Gastroesophageal sphincter (tissue), 4 donors: ENCODE results near the gene PCSK7. TPM values are rescaled to one million over a fixed set of nuclear protein-coding genes. Genes with fewer than 3 reads are reported as not detected.

Experiments used
- ATAC-seq: fragments of 150-250 bp; one replicate; pipeline ENCODE4 v1.9.1; 2016; ENCODE audit warnings: mild to moderate bottlenecking, moderate library complexity
- H3K27ac ChIP-seq, 4 donors: fragments of 200-600 bp; sonication (generic) in 3 of 4; 1 replicate in 3 of 4; 2 replicates in 1 of 4; pipeline ENCODE4 v1.5.1; 2016 to 2019
- H3K27me3 ChIP-seq: fragments of 200-600 bp; sonication (generic); one replicate; pipeline ENCODE4 v1.5.1; 2019
- H3K36me3 ChIP-seq, 2 donors: fragments of 200-600 bp; sonication (generic); one replicate each; pipeline ENCODE4 v1.5.1; 2019; ENCODE audit warnings: control low read depth in 1 of 2
- H3K4me1 ChIP-seq, 3 donors: fragments of 200-600 bp; sonication (generic); 1 replicate in 2 of 3; 2 replicates in 1 of 3; pipeline ENCODE4 v1.5.1; 2016 to 2019; ENCODE audit warnings: control low read depth in 2 of 3
- H3K4me3 ChIP-seq, 2 donors: fragments of 200-600 bp; sonication (generic); one replicate each; pipeline ENCODE4 v1.5.1; 2019; ENCODE audit warnings: mild to moderate bottlenecking in 1 of 2, moderate library complexity in 1 of 2
- H3K9me3 ChIP-seq, 3 donors: fragments of 200-600 bp; sonication (generic); one replicate each; pipeline ENCODE4 v1.5.1; 2017 to 2019; ENCODE audit warnings: control low read depth in 2 of 3
- EP300 ChIP-seq: sonication (generic); formaldehyde crosslinking; IDR thresholded peaks from one replicate; pipeline ENCODE4 v1.6.1; 2017; ENCODE audit warnings: antibody characterized with exemption, mild to moderate bottlenecking
- POLR2A ChIP-seq, 2 donors: fragments of 450-650 bp; IDR thresholded peaks; one replicate each; pipeline ENCODE4 v1.6.1; 2017; ENCODE audit warnings: antibody characterized with exemption in 2 of 2, mild to moderate bottlenecking in 2 of 2, moderate library complexity in 1 of 2
- POLR2AphosphoS5 ChIP-seq: sonication (generic); formaldehyde crosslinking; IDR thresholded peaks from one replicate; pipeline ENCODE4 v1.6.1; 2017; ENCODE audit warnings: antibody characterized with exemption
- WGBS, 2 donors: methylation state at CpG; one replicate each; pipeline ENCODE4 v1.1.5; 2018; ENCODE audit warnings: low coverage in 1 of 2; 5-methylcytosine and 5-hydroxymethylcytosine counted together
- total RNA-seq, 4 donors: library from RNA; depleted of rRNA; stranded (reverse); fragments of >200 nt; gene quantifications; one replicate each; pipeline ENCODE4 v1.1.0, GENCODE V29; 2016
- TF ChIP-seq, protein P1 (sequence below), 4 experiments: fragments of 200-600 bp in 2 of 4; fragments of 450-650 bp in 2 of 4; sonication (generic) in 1 of 4; IDR thresholded peaks; one replicate each; pipeline ENCODE4 v1.5.1; 2017 to 2019; ENCODE audit warnings: antibody characterized with exemption in 4 of 4, mild to moderate bottlenecking in 2 of 4, moderate library complexity in 2 of 4

PCSK7 gene
- total RNA-seq, 4 donors from 2014 or later: 28.9 to 40.5 (median 35.3) TPM

- Histone ChIP-seq H3K4me3 (peak overlapping the region in 1 of 2 donors; percentile 8), H3K9me3 (no peaks in the 10 kb centered on the region), H3K4me1 (peaks cover 24 to 100% (median 43%) of the 10 kb centered on the region in 3 donors), H3K27ac (peak overlapping the region; percentile 93 to 98 (median 95)), H3K36me3 (peaks cover 0 to 55% of the 10 kb centered on the region in 2 donors), H3K27me3 (no peaks in the 10 kb centered on the region)
- ATAC-seq: peak; percentile 52
- 33% methylated on average over 1 of the region's 9 CpGs; no CpG with 5 or more reads in 1 of the 2 donors for WGBS, 2 donors
- TF ChIP-seq, protein P1, sequence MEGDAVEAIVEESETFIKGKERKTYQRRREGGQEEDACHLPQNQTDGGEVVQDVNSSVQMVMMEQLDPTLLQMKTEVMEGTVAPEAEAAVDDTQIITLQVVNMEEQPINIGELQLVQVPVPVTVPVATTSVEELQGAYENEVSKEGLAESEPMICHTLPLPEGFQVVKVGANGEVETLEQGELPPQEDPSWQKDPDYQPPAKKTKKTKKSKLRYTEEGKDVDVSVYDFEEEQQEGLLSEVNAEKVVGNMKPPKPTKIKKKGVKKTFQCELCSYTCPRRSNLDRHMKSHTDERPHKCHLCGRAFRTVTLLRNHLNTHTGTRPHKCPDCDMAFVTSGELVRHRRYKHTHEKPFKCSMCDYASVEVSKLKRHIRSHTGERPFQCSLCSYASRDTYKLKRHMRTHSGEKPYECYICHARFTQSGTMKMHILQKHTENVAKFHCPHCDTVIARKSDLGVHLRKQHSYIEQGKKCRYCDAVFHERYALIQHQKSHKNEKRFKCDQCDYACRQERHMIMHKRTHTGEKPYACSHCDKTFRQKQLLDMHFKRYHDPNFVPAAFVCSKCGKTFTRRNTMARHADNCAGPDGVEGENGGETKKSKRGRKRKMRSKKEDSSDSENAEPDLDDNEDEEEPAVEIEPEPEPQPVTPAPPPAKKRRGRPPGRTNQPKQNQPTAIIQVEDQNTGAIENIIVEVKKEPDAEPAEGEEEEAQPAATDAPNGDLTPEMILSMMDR (IDR thresholded peaks at IDR 0.05): no peak
- TF ChIP-seq EP300: no peak
- TF ChIP-seq POLR2A (IDR thresholded peaks at IDR 0.05): peak in 1 of 2 donors; percentile 27
- peak; percentile 89 for TF ChIP-seq POLR2AphosphoS5
Observed at GRCh38 chr11:117220568-117220967, 11.3 kb downstream of the PCSK7 start.

- peaks cover 0 to 51% of the 10 kb centered on the region in 2 donors for H3K36me3 ChIP-seq
- no peaks in the 10 kb centered on the region for H3K27me3 ChIP-seq
- peak overlapping the region; percentile 93 to 98 (median 95) for H3K27ac ChIP-seq
- WGBS, 2 donors: 82 to 88% methylated on average over 4 of the region's 4 CpGs
- no peaks in the 10 kb centered on the region for H3K9me3 ChIP-seq
- H3K4me1 ChIP-seq: peaks cover 24 to 95% (median 43%) of the 10 kb centered on the region in 3 donors
- no peak for ATAC-seq
- TF ChIP-seq EP300 (no peak), POLR2AphosphoS5 (no peak), POLR2A (IDR thresholded peaks at IDR 0.05) (no peak)
- TF ChIP-seq, protein P1 (IDR thresholded peaks at IDR 0.05): no peak
- H3K4me3 ChIP-seq: no peak overlapping the region
Observed at GRCh38 chr11:117219995-117220394, 11.9 kb downstream of the PCSK7 start.

GRCh38 chr11:117219455-117219854 is 12.4 kb downstream of the PCSK7 start:
- Histone ChIP-seq H3K4me3 (no peak overlapping the region), H3K9me3 (no peaks in the 10 kb centered on the region), H3K27ac (peak overlapping the region; percentile 93 to 98 (median 95)), H3K27me3 (no peaks in the 10 kb centered on the region), H3K36me3 (peaks cover 0 to 54% of the 10 kb centered on the region in 2 donors), H3K4me1 (peaks cover 24 to 90% (median 43%) of the 10 kb centered on the region in 3 donors)
- WGBS, 2 donors: 64 to 76% methylated on average over 2 to 7 of the region's 8 CpGs
- TF ChIP-seq POLR2AphosphoS5 (no peak), POLR2A (IDR thresholded peaks at IDR 0.05) (no peak), EP300 (no peak)
- TF ChIP-seq, protein P1 (IDR thresholded peaks at IDR 0.05): no peak
- no peak for ATAC-seq

GRCh38 chr11:117219001-117219400 is 12.9 kb downstream of the PCSK7 start:
- no peak for TF ChIP-seq EP300
- no peak for TF ChIP-seq POLR2A (IDR thresholded peaks at IDR 0.05)
- no peak for TF ChIP-seq POLR2AphosphoS5
- TF ChIP-seq, protein P1 (IDR thresholded peaks at IDR 0.05): no peak
- 100% methylated on average over 1 of the region's 9 CpGs; no CpG with 5 or more reads in 1 of the 2 donors for WGBS, 2 donors
- Histone ChIP-seq H3K4me1 (peaks cover 24 to 85% (median 43%) of the 10 kb centered on the region in 3 donors), H3K9me3 (no peaks in the 10 kb centered on the region), H3K36me3 (peaks cover 0 to 54% of the 10 kb centered on the region in 2 donors), H3K27me3 (no peaks in the 10 kb centered on the region), H3K4me3 (no peak overlapping the region), H3K27ac (peak overlapping the region; percentile 93 to 98 (median 95))
- no peak for ATAC-seq
